ENCODE measurements around the gene ZNF621.

ZNF621 gene

GRCh38 chr3:40580494-40581091 is 55.8 kb downstream of the ZNF621 start (continued):
- no peak for TF ChIP-seq ZNF580 (tag by site-specific recombination; IDR thresholded peaks at IDR 0.05)
- TF ChIP-seq HOXC10 (CRISPR knock-in tag; IDR thresholded peaks at IDR 0.05), result no peak
- no peak for TF ChIP-seq GLI2 (tag by site-specific recombination; IDR thresholded peaks at IDR 0.05; ENCODE audit: borderline replicate concordance, low read depth)
- TF ChIP-seq ZXDB (tag by site-specific recombination; IDR thresholded peaks at IDR 0.05), result no peak
- no peak for TF ChIP-seq ZNF155 (tag by site-specific recombination; IDR thresholded peaks at IDR 0.05)
- TF ChIP-seq ZNF121 (tag by site-specific recombination; IDR thresholded peaks at IDR 0.05), result no peak
- TF ChIP-seq ZNF133 (tag by site-specific recombination; IDR thresholded peaks at IDR 0.05), result no peak

- Histone ChIP-seq H3K4me3 (ENCODE audit: low read depth, low read length) (no peak overlapping the region), H3K9me3 (ENCODE audit: control insufficient read depth, insufficient read depth, low read depth, low read length) (no peaks in the 10 kb centered on the region), H3K4me1 (ENCODE audit: control insufficient read depth, insufficient read depth, low read length) (no peaks in the 10 kb centered on the region), H3K36me3 (ENCODE audit: control insufficient read depth in 2 of 2, insufficient read depth in 1 of 2, low read length in 2 of 2) (no peaks in the 10 kb centered on the region), H3K27ac (ENCODE audit: extremely low read depth, low read depth, low read length) (no peak overlapping the region)
- TF ChIP-seq MZF1 (tag by site-specific recombination; IDR thresholded peaks at IDR 0.05; ENCODE audit: borderline replicate concordance) (no peak), ZNF48 (tag by site-specific recombination; IDR thresholded peaks at IDR 0.05) (no peak), ZNF266 (tag by site-specific recombination; IDR thresholded peaks at IDR 0.05; ENCODE audit: low read depth) (no peak), ZNF529 (tag by site-specific recombination; IDR thresholded peaks at IDR 0.05; ENCODE audit: insufficient replicate concordance) (no peak), ZNF175 (tag by site-specific recombination; IDR thresholded peaks at IDR 0.05) (no peak), ZNF211 (tag by site-specific recombination; IDR thresholded peaks at IDR 0.05; ENCODE audit: low read depth) (no peak), GLI2 (tag by site-specific recombination; IDR thresholded peaks at IDR 0.05; ENCODE audit: borderline replicate concordance, low read depth) (no peak), PRDM2 (tag by site-specific recombination; IDR thresholded peaks at IDR 0.05; ENCODE audit: borderline replicate concordance) (no peak), ZFP41 (tag by site-specific recombination; IDR thresholded peaks at IDR 0.05; ENCODE audit: borderline replicate concordance) (no peak), ZNF391 (tag by site-specific recombination; IDR thresholded peaks at IDR 0.05; ENCODE audit: borderline replicate concordance, low read depth) (no peak)
- ChIA-PET CTCF (interaction anchor here (0.6 to 1.6 kb wide), 15 partner anchors 8 to 1299 kb away, joined by 3 to 9 read pairs (median 4); no protein-coding TSS in a partner anchor), POLR2A (interaction anchor here (0.6 kb wide), 1 partner anchor 1292 kb away, joined by 4 read pairs; no protein-coding TSS in a partner anchor)
These were observed 56.4 kb downstream of the ZNF621 start for GRCh38 chr3:40581166-40581565.

GRCh38 chr3:40582401-40583027 is 57.8 kb downstream of the ZNF621 start:
- H3K4me1 ChIP-seq (ENCODE audit: control insufficient read depth, insufficient read depth, low read length), result no peaks in the 10 kb centered on the region
- no peaks in the 10 kb centered on the region for H3K9me3 ChIP-seq (ENCODE audit: control insufficient read depth, insufficient read depth, low read depth, low read length)
- no peak overlapping the region for H3K27ac ChIP-seq (ENCODE audit: extremely low read depth, low read depth, low read length)
- POLR2A ChIA-PET, result no interaction called here
- H3K4me3 ChIP-seq (ENCODE audit: low read depth, low read length), result no peak overlapping the region
- no peaks in the 10 kb centered on the region for H3K36me3 ChIP-seq (ENCODE audit: control insufficient read depth in 2 of 2, insufficient read depth in 1 of 2, low read length in 2 of 2)
- CTCF ChIA-PET, result interaction anchor here (0.6 to 1.0 kb wide), 3 partner anchors 183 to 256 kb away, joined by 3 to 5 read pairs (median 3); no protein-coding TSS in a partner anchor
- no peak for TF ChIP-seq ZNF280D (tag by site-specific recombination; IDR thresholded peaks at IDR 0.05)
- TF ChIP-seq ZBTB26 (tag by site-specific recombination; optimal IDR thresholded peaks at IDR 0.05), result no peak
- no peak for TF ChIP-seq HOXC10 (CRISPR knock-in tag; IDR thresholded peaks at IDR 0.05)
